LHCN-M2 (cell line): Measurements from ENCODE around the gene NAB2. TPM values are rescaled to one million over a fixed set of nuclear protein-coding genes. Genes with fewer than 3 reads are reported as not detected.
A peak's percentile ranks its signal among the peaks of the same experiment; 100 is the strongest.
"Not testable (repeated sequence)": the region's sequence is repeated elsewhere in the genome, so short reads cannot be mapped to it uniquely, and the experiment has no call there.

Source experiments
- DNase-seq: peaks from one replicate; pipeline ENCODE4 v3.0.0-alpha.2; 2012; ENCODE audit warnings: low read depth
- total RNA-seq: library from RNA; depleted of rRNA; stranded (reverse); fragments of >200 nt; gene quantifications from 2 replicates; pipeline ENCODE4 v1.2.3, GENCODE V29; 2014

The NAB2 gene
- total RNA-seq, 1 experiment from 2014 or later, result 53.8 TPM

DNA sequence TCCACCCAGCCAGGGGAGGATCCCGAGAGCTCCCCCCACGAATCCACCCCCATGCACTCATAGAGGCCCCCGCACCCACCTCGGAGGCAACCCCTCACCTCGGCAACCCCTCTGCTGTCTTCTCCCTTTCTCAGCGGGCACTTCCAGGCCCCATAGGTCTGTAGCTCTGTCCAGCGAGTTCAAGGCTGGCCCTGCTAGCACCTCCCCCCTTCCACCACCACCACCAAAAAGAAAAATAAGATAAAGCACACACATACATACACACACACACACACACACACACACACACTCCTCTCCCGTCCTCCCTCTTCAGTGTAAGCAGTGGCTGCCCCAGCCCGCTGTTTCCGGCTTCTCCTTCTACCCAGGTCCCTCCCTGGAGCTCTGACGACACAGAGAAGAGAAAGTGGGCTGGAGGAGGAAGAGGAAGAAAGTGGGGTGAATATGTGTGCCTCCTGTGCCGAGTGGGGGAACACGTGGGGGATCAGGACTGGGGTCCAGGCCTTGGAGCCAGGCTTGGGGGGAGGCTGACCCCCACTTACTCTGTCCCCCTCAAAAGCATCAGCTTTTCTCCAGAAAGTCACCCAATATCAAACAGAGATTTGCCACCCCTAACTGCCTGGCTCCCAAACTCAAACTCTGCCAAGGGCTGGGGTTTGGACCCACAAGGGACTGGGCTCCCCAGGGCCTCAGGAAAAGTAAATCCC, 22.3 kb downstream of the NAB2 start, which contains the start of gene STAT6:
TSS of gene STAT6 (minus strand) at position 332 of the 704 bp plus-strand sequence. CDS start 3,084 bp downstream, outside the sequence.
- DNase-seq, result peak; percentile 84

DNA sequence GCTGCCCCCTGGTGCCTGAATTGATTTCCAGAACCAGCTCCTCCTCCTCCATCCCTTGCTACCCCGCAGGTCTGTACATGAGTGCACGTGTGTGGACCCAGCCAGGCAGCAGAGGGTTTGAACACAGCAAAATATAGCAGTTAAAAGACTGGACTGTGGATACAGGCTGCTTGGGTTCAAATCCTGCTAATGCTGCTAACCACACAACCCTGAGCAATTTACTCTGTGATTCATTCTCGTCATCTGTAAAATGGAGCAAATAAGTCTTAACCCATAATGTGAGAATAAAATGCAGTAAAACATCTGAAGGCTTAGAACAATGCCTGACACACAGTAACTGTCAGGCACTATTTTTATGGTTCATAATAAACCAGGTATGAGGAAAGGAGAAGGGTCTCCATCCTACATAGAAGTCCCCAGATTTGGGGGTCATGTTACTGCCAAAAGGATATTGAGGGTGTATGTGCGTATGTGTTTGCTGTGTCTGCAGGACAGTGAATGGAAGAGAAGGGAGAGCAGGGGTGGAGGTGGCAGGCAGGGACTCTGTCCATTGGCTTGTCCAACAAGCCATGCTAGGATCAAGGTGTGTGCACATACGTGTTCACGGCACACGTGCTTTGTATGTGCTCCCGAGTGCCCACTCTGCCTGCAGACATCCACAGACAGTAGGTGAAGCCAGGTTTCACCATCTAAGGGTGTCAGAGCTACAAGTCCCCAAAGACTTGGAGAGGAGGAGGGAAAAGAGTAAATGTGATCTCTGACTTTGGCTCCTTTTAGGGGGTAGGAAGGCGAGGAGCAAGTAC, 23.8 kb downstream of the NAB2 start:
- DNase-seq, result no peak

DNA sequence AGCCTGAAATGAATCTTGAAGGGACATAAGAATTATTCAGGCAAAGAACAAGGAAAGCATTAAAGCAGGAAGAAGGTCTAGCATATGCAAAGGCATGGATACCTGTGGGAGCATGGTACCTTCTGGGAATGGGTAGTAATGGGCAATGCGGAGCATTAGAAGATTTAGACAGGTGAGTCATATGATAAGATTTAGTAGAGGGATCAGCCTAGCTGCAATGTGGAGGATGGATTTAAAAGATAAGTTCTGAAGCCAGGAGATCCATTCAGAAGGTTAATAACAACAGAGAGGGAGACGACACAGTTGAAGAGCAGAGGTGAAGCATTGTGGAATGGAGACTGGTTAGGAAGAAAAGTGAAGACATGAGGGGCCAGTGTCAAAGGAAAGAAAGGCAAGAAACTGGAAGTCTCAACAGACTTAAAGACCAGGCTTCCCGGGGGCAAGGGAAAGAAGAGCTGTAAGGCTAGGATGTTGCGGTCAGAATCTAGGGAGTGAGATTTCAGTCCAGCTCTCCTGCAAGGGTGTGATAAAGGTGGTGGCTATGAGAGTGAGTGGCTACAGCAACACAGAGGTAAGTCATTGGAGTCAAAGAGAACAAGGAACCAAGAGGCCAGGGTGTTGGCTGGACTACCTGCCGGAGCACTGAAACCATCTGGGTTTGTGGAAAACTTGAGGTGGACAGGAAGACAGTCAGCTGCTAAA, 27.8 kb downstream of the NAB2 start:
- no peak for DNase-seq

DNA sequence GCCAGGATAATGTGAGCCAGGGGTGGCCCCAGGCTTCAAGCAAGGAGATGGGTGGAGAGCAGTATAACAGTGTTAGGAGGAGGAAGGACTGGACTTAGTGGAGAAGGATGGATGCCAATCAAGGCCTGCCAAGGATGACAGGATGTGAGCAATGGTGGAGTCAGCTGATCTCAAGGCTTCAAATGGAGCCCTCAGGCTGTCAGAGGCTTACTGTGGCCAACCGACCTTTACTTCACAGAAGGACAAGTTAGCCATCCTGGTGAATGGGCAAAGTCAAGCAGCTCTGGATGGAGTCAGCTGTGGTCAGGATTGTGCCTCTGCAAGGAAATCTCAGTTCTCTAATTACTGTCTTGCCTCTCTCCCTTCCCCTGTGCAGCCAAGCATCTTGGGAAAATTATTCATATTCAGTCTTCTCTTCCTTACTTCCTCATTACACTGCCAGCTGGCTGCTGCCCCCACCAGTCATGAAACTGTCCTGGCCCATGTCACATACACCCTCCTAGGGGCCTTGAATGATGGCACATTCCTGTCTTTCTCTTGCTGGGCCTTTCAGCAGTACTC, 29.9 kb downstream of the NAB2 start:
- DNase-seq, result peak; percentile 69

DNA sequence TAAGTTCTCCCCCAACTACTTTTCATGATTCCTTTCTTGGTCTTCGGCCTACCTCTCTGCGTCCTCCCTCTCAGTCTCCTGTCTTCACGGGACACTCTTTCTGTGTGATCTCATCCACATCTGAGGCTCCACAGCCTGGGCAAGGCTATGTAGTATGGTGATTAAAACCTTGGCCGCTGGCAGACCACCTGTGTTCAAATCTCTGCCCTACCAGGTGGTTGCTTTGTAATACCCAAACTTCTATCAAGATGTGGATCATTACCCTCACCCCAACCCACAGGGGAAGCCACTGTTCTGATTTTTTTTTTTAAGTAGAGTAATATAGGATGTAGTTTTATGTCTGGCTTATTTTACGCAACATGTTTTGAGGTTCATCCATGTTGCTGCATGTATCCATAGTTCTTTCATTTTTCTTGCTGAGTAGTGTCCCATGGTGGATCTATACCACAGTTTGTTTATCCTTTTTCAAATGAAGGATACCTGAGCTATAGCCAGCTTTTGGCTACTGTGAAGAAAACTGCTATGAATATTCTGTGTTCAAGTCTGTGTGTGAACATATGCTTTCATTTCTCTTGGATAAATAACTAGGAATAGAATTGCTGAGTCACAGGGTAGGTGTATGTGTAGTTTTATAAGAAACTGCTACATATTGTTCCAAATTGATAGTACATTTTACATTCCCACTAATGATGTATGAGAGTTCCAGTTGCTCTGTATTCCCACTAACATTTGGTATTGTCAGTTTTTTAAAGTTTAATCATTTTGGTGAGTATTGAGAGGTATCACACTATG, 30.6 kb downstream of the NAB2 start:
- DNase-seq, result no peak

DNA sequence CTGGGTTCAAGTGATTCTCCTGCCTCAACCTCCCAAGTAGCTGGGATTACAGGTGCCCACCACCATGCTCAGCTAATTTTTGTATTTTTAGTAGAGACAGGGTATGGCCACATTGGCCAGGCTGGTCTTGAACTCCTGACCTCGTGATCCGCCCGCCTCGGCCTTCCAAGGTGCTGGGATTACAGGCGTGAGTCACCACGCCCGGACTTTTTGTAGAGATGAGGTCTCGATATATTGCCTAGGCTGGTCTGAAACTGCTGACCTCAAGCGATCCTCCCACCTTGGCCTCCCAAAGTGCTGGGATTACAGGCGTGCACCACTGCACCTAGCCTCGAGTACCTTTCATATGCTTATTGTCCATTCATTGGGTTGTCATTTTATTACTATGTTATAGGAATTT, 31.8 kb downstream of the NAB2 start:
- DNase-seq, result not testable (repeated sequence)

DNA sequence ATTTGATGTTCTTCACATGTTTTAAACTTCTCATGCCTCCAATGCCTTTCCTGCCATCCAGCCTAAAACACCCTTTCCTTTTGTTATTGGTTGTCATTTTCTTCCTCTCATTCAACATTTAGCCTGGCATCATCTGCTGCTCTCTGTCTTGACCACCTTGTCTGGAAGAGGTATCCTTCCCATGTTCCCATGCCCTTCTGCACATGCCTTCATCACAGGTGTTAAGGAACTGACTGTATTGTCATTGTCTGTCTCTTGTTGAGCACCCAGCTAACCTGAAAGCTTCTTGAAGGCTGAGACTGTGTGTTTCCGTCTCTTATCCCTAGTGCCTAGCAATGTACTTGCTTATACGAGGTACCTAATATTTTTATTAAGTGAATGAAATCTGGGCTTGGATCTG, 34.9 kb downstream of the NAB2 start:
- no peak for DNase-seq

DNA sequence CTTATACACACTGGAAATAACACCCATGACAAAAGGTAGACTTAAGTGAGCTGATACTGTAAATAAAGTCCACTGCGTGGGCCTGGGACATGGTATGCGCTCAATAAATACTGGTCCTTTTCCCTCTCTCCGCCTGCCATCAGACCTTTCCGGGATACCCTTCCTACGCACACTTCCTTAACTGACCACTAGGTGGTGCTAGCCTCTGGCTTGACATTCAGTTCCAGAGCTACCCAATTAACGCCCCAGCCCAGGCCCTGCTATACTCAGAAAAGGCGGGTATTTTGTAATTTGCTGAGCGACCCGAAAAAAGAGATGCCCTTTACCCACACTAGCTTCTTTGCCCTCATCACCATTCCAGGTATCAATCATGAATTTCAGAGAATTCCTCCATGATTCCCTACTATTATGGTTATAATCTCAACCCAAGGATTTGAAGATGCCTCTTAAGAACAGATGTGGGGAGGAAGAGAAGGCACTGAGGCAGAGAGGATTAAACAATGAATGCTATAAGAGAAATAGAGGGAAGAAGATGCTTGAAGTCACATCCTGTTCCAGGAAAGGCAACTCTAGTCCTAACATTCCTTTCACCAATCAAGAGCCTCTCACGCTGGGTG, 35.5 kb downstream of the NAB2 start:
- DNase-seq, result peak; percentile 72

DNA sequence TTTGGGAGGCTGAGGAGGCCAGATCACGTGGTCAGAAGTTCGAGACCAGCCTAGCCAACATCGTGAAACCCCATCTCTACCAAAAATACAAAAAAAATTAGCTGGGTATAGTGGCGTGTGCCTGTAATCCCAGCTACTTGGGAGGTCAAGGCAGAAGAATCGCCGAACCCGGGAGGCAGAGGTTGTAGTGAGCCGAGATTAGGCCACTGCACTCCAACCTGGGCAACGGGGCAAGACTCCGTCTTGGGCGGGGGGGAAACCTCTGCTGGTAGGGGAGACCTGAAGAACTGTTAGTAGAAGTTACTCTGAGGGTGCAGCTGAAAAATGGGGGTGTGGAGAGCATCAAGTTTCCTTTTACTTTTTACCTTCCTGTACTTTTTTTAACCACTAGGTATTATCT, 37.1 kb downstream of the NAB2 start:
- no peak for DNase-seq

DNA sequence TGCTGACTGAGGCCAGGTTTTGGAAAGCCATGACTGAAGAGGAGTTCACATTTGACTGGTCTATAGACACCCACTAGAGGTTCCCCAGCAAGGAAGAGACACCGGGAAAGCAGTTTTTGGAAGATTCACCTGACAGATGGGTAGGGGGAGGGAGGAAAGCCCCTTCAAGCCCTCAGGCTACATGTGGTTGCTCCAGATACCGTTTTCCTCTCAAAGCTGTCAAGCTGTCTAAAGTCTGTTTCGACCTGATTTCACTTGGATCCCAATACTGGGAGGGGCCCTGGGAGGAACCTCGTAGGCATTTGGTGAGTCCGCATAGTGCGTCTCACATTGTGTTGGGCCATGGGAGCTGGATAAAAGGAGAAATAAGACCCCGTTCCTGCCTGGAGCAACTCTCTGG, 37.6 kb downstream of the NAB2 start:
- DNase-seq, result no peak

DNA sequence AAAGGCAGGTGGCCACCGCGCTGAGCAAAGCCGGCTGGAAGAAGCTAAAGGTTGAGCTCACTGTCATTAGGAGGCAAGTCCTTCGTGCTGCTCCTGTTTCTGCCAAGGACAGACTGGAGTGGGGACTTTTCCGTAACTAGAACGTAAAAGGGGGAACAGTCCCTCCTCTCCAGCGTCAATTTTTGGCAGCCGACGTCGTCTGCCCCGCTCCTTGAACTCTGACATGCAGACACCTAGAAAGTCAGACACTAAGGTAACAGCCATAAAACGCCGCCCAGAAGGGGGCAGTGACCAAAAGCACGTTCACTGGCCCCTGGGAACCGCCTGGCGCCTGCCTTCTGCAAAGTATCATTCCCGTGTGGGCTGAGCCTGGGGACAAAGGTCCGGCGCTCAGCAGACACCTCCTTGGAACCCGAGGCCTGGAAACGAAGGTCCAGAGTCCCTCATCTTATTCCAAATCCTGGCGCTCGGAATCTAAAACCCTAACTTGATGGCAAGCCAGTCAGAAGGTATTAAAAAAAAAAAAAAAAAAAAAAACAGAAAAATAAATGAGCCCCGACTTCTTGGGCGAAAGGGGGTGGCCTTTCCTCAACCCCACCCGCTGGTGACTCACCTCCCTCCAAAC, 38.3 kb downstream of the NAB2 start:
- no peak for DNase-seq

DNA sequence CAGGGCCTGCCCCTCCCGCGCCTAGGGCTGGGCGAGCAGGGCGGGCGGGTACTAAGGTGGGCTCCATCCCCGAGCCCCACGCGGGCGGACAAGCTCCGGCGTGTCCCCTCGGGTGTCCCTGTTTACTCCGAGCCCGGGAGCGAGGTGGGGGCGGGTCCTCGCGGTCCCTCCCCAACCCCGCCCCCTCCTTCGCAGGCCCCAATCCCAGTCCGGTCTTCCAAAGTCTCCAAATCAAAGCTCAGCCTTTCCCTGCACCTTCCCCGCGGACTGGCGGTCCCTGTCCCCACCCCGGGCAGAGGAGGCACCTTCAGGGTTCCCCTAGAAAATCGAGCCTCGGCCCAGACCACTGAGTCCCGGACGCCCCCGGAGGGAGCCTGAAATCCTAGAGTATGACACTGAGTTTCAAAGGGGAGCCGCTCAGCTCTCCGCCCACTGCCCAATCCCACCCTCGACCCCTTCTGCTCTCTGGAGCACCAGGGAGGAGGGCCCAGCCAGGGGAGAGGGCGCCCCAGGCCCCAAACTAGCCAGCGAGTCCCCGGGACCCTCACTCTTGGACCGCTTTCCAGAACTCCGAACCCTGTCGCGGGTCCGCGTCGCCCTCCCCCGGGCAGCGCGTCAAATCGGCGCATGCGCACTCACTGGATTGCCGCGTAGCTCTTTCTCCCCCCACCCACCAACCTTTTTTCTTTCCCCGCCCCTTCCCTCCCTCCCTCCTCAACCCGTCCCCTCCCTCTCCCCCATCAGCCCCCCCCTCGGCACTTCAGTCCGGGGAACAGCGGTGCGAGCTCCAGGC, 39.0 kb downstream of the NAB2 start, which contains the start of gene LRP1:
TSS of gene LRP1 (plus strand) at position 758 of the 793 bp plus-strand sequence. CDS start 482 bp downstream, outside the sequence.
- peak; percentile 78 for DNase-seq

DNA sequence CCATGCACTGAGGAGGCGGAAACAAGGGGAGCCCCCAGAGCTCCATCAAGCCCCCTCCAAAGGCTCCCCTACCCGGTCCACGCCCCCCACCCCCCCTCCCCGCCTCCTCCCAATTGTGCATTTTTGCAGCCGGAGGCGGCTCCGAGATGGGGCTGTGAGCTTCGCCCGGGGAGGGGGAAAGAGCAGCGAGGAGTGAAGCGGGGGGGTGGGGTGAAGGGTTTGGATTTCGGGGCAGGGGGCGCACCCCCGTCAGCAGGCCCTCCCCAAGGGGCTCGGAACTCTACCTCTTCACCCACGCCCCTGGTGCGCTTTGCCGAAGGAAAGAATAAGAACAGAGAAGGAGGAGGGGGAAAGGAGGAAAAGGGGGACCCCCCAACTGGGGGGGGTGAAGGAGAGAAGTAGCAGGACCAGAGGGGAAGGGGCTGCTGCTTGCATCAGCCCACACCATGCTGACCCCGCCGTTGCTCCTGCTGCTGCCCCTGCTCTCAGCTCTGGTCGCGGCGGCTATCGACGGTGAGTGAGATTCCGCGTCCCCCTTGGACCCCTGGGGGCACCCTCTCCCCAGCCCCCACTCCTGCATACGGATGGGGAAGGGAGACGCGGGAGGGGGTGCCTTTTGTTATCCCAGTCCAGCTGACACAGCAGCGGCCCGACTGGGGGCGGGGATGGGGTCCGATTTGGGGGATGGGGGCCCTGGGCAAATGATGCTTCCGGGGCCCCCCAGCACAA, 39.8 kb downstream of the NAB2 start:
- no peak for DNase-seq

DNA sequence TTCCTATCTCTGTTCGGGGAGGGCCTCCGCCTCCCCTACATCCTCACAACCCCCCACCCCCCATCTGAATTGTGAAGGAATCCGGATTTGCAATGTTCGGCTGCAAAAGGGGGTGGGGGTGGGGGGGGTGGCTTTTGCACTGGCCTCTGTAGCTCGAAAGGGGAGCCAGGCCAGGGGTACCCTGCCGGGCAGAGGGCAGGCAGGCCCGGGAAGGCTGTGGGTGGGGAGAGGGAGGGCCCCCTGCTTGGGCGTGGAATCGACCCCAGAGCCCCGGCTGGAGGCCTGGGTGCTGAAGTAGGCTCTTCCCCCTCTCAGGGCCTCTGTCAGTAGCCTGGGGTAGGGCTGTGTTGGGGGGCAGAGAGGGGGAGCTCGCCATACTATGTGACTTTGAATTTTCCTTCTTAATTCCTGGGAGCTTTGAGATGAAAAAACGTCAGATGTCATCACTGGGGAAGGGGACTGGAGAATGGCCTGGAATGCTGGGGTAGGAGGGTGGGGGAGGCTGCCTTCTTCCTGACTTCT, 40.5 kb downstream of the NAB2 start:
- no peak for DNase-seq

DNA sequence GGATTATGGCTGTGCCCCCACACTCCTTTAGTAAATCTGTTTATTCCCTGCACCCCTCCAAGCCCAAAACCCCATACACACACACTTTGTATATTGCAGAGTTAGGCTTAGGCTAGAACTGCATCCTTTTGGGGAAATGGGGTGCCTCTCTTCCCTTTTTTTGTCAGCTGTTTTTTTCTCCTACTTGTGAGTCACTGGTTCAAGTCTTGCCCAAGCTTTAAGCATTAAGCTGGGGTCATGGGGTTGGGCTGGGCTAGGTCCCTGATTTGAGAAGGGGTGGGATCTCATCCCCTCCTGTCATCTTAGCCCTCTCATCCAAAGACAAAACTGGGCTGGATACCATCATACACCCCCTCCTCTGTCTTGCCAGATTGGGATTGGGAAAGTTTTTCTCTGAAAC, 41.0 kb downstream of the NAB2 start:
- peak; percentile 70 for DNase-seq

DNA sequence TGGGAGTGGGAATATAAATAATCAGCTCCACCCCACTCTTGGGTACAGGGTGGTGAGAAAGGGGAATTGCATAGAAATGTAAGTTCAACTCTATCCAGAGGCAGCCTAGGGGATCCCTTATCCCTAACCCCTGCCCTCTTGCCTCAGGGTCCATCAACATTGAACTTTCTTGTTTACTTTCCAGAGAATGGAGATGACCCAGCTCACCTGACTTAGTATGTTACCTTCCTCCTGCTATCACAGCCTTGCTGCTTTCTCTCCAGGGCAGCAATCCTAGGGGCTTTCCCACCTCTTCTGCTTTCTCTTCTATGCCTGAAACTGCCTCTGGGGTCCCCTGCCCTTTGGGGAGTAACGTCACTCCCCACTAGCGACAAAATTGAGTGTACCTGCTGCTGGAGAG, 42.0 kb downstream of the NAB2 start:
- no peak for DNase-seq

DNA sequence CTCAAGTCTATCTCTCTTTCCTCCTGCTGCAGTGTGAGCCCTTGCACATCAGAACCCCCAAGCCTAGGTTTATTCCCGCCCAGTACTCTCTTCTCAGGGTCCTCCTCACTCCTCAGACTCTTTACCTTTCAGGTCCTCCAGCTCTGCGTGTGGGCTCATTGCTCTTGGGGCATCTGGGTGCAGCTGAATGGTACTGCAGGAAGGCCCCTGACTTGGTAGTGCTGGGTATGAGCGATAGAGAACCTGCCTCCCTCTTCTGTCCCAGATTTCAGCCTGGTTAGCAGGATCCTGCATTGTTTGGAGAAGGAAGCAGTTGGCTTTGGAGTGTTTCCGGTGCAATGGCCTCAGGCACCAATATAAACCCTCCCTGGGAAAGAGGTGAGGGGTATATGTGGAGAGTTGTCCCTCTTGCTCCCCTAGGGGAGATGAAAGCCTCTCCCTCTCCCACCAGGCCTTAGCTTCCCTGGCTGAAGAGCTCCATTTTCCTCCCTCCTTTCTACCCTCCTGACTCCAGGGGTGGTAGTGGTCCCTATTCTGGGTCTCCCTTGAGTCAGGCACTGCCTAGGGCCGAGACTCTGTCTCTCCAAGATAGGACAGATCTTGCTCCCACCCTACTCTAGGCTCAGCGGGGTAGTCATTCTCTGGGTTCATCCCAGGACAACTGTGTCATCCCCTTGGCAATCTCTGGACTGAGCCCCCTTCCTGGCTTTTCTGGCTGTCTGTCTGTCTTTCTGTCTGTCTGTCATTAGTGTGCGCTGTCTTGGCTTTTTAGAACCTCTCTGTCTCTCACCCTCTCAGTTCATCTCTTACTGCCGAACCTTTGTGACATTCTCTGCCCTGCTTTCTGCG, 43.2 kb downstream of the NAB2 start:
- DNase-seq, result no peak
